Superior temporal gyrus (tissue), 1 donor: ENCODE data around the gene CMIP.
"Not testable (repeated sequence)": the region's sequence is repeated elsewhere in the genome, so short reads cannot be mapped to it uniquely, and the experiment has no call there.

Source experiments
- DNase-seq: peaks from one replicate; pipeline ENCODE4 v3.0.0-alpha.2; 2016; ENCODE audit errors: extremely low spot score

CMIP gene

GRCh38 chr16:81568749-81569087 is 124.1 kb downstream of the CMIP start:
- no peak for DNase-seq

- no peak for DNase-seq
Observed at GRCh38 chr16:81569361-81570034, 124.9 kb downstream of the CMIP start.

DNA sequence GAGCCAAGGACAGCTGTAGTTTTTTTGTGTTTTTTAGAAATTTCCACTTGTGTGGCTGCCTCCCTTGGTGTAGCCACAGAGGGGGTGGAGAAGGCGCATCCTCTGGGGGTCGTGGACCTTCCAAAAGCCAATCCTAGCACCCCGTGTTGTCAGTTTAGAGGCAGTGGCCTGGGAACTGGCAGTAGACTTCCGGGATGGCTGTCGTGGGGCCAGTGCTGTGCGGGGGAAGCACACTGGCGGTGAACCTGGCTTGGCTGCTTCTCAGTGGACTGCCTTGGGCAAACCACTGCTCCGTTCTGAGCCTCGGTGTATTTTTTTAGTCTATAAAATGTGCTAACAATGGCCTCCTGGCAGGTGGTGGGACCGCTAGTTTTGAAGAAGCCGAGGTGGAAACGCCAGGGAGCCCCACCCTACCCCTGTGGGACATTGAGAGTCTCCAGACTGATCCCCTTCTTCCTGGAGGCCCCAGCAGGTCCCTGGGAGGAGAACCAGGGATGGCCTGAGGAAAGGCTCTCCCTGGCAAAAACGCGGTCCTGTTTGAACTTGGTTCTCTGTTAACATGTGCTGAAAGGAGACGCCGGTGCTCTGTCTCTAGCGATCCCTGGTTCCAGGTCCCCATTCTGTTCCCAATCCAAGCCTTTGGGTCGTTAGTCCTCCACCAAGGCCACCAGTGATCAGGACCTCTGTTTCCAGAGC is 125.7 kb downstream of the CMIP start:
- no peak for DNase-seq

DNA sequence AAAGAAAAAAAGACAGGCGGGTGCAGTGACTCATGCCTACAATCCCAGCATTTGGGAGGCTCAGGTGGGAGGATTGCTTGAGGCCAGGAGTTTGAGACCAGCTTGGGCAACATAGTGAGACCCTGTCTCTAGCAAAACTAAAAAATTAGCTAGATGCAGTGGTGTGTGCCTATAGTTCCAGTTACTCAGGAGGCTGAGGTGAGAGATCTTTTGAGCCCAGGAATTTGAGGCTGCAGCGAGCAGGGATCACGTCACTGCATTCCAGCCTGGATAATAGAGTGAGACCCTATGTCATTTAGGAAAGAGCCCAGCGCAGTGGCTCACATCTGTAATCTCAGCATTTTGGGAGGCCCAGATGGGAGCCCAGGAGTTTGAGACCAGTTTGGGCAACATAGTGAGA is 126.6 kb downstream of the CMIP start:
- DNase-seq = no peak

GRCh38 chr16:81571592-81572385 is 127.2 kb downstream of the CMIP start:
- DNase-seq = no peak

GRCh38 chr16:81572386-81573144 is 128.0 kb downstream of the CMIP start:
- no peak for DNase-seq

DNA sequence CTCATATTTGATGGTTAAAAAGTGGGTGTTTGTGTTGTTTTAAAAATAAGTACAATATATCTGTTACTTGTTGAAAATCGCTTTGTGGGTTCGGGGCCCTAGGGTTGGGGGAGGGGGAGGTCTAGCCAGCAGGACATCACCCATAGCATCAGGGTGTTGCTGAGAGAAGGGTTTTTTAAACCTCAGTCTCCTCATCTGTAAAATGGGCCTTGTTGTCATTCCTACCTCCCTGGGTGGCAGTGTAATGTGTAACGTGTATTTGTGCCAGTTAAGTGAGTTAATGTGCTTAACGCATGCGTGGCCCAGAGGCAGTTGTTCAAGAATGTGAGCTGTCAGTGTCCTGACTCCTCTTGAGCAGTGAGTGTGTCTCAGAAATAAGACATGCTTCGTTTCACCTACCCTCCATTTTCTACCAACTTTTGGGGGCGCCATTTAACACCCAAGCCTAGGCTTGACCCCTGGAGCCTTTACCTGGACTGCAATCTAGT is 129.0 kb downstream of the CMIP start:
- DNase-seq = no peak

DNA sequence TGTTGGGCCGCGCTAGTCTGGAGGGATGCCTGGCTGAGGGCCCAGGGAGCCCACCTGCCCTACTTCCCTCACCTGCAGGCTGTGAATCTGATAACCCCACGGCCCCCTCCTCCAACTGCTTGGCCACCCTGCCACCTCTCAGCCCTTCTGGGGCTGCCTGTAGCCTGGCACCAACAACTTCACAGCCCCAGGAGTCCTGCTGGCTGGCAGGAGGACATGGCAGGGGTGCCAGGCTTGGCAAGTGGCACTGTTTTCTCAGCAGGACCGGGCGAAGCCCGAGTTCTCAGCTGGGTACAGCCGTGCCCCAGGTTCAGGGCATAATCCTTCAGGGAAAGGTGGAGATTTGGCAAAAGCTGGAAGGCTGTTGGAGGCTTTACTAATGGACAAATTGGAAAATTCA is 129.6 kb downstream of the CMIP start:
- no peak for DNase-seq

GRCh38 chr16:81575307-81575706 is 130.7 kb downstream of the CMIP start:
- DNase-seq = no peak

- DNase-seq = no peak
Observed at GRCh38 chr16:81575834-81576233, 131.2 kb downstream of the CMIP start.

- DNase-seq = no peak
Observed at GRCh38 chr16:81576696-81577095, 132.1 kb downstream of the CMIP start.

DNA sequence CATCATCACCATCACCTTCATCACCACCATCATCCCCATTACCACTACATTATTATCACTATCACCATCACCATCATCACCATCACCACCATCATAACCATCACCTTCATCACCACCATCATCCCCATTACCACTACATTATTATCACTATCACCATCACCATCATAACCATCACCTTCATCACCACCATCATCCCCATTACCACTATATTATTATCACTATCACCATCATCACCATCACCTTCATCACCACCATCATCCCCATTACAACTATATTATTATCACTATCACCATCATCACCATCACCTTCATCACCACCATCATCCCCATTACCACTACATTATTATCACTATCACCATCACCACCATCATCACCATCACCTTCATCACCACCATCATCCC is 132.7 kb downstream of the CMIP start:
- not testable (repeated sequence) for DNase-seq

- no peak for DNase-seq
Observed at GRCh38 chr16:81578076-81578475, 133.5 kb downstream of the CMIP start.

DNA sequence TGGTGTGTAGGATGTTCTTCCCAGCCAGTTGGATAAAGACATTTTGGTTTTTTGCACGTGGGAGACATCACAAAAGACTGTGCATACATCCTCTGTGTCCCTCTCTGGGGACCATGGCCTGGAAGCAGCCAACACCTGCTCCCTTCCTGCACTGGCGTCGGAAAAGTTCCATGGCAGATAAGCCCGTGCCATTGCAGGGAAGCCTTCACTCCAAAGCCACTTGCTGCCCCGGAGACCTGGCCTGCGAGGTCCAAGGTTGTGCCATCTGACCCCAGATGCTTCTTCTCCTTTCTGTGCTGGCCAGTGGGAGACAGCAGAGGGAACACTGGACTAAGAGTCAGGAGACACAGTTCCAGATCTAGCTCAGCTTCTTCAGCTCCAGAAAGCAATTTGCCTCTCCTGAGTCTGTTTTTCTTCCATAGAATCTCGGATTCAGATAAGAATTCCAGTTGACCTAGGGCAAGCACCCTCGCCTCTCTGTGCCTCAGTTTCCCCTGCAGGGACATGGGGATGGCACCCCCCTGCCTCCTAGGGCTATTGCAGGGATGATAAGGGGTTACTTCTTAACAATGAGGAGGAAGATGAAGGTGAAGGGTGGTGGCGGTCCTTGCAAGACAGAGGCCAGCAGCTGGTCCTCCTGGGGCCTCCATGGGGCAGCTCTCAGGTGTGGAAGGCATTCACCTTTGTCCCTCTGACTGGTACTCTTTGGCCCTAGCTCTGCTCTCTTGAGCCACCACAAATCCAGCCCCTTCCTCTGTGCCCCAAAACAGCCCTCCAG is 134.2 kb downstream of the CMIP start:
- DNase-seq = no peak

DNA sequence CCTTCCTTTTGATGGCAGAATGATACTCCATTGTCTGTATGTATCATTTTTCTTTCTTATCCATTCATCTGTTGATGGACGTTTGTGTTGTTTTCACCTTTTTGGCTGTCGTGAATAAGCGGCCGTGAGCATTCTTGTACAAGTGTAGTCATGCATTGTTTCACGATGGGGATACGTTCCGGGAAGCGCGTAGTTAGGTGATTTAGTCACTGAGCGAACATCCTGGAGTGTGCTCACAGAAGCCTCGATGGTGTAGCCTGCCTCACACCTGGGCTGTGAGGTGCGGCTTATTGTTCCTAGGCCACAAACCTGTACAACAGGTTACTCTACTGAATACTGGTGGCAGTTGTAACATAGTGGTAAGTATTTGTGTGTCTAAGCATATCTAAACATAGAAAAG is 136.5 kb downstream of the CMIP start:
- no peak for DNase-seq

GRCh38 chr16:81582655-81583441 is 138.2 kb downstream of the CMIP start:
- DNase-seq = peak; percentile 78

- DNase-seq = no peak
Observed at GRCh38 chr16:81583893-81584631, 139.5 kb downstream of the CMIP start.

DNA sequence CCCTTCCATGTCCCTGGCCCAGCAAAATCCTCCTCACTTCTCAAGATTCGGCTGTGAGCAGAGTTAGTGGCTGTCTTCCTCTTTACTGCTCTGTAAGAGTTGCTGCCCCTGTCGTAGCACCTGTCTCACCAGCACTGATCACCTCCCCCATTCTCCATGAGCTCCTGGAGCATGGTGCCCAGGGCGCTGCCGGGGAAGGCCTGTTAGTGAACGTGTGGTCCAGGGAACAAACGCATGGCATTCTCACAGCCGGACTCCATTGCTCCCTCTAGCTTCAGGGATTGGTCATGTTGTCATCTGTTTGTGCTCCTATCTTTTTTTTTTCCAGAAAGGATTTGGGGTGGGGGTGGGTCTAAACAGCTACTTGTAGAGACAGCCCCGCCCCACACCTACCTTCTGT is 141.2 kb downstream of the CMIP start:
- no peak for DNase-seq

DNA sequence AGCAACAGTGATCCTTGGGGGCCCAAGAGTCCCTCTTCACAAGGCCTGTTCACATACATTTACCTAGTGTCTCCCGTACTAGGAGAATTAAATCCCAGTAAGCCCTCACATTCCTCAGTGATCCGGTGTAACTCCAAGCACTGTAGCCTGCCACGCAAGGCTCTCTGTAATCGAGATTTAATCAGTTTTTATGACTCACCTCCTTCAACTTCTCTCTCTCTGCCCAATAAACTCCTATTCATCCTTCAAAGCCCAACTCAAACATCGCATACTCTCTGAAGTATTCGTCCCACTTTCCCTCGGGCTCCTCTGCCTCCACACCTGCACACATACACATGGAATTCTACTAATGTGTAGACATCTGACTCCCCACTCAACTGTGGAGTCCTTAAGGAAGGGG is 141.8 kb downstream of the CMIP start:
- DNase-seq = no peak
